Prostate gland (tissue), 2 donors: Measurements from ENCODE around the gene MPV17L2.

Source experiments
- POLR2A ChIP-seq: fragments of 450-650 bp; IDR thresholded peaks from one replicate; pipeline ENCODE4 v1.6.1; 2016; ENCODE audit warnings: antibody characterized with exemption, mild to moderate bottlenecking
- TF ChIP-seq, protein P1 (sequence below), 4 experiments: fragments of 200-600 bp in 2 of 4; fragments of 450-650 bp in 2 of 4; sonication (generic) in 2 of 4; IDR thresholded peaks; 1 replicate in 3 of 4; 2 replicates in 1 of 4; pipeline ENCODE4 v1.5.1; 2016 to 2019; ENCODE audit warnings: antibody characterized with exemption in 4 of 4, mild to moderate bottlenecking in 2 of 4, moderate library complexity in 2 of 4

DNA sequence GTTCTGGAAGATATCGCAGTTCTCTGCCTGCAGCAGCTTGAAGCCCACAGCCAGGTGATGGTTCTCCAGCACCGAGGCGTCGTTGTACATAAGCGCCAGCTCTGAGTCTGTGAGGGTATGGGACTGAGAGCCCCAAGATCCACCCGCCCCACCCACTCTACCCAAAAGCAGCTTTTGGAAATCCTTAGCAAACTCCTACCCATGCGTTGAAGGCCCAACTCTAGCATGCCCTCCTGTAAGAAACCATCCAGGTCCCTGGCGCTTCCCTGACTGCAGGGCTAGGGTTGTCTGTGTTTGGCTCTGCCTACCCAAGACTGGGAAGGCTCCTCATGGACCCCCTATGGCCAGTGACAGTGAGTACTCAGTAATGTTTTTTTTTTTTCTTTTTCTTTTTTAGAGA, 23.8 kb downstream of the MPV17L2 start:
- TF ChIP-seq, protein P1, sequence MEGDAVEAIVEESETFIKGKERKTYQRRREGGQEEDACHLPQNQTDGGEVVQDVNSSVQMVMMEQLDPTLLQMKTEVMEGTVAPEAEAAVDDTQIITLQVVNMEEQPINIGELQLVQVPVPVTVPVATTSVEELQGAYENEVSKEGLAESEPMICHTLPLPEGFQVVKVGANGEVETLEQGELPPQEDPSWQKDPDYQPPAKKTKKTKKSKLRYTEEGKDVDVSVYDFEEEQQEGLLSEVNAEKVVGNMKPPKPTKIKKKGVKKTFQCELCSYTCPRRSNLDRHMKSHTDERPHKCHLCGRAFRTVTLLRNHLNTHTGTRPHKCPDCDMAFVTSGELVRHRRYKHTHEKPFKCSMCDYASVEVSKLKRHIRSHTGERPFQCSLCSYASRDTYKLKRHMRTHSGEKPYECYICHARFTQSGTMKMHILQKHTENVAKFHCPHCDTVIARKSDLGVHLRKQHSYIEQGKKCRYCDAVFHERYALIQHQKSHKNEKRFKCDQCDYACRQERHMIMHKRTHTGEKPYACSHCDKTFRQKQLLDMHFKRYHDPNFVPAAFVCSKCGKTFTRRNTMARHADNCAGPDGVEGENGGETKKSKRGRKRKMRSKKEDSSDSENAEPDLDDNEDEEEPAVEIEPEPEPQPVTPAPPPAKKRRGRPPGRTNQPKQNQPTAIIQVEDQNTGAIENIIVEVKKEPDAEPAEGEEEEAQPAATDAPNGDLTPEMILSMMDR (IDR thresholded peaks at IDR 0.05) = no peak
- no peak for TF ChIP-seq POLR2A
